ENCODE data around the gene NOL4L. TPM values are rescaled to one million over a fixed set of nuclear protein-coding genes. Genes with fewer than 3 reads are reported as not detected.

The NOL4L gene
- total RNA-seq, 4 donors from 2014 or later: 45.6 to 105 (median 85.9) TPM

- peaks cover 0 to 29% (median 14%) of the 10 kb centered on the region in 4 donors for H3K36me3 ChIP-seq
- H3K9me3 ChIP-seq: no peaks in the 10 kb centered on the region
- TF ChIP-seq CTCF (IDR thresholded peaks at IDR 0.05) (no peak), EP300 (IDR thresholded peaks at IDR 0.05; ENCODE audit: low read depth) (no peak), POLR2AphosphoS5 (IDR thresholded peaks at IDR 0.05) (no peak), POLR2A (IDR thresholded peaks at IDR 0.05) (no peak)
- intact Hi-C loops (cut with DNase I; ENCODE audit: low total_unique reads) (no loop called here), in situ Hi-C loops (cut with MboI; ENCODE audit: low pct_ligation_motif_present in 1 of 4, low pct_unique_long_range_greater_than_20kb in 1 of 4, low sequenced_read_pairs in 3 of 4) (no loop called here)
- no peak overlapping the region for H3K27ac ChIP-seq
- H3K4me1 ChIP-seq: peaks cover 5 to 23% (median 13%) of the 10 kb centered on the region in 4 donors
- WGBS, 2 donors (ENCODE audit: low coverage in 1 of 2): 81% methylated on average over 12 of the region's 12 CpGs; no CpG with 5 or more reads in 1 of the 2 donors
- H3K27me3 ChIP-seq: no peaks in the 10 kb centered on the region
- DNase-seq: no peak
- H3K4me3 ChIP-seq: no peak overlapping the region
These were observed 129.8 kb downstream of the NOL4L start for GRCh38 chr20:32455171-32455900.

DNA sequence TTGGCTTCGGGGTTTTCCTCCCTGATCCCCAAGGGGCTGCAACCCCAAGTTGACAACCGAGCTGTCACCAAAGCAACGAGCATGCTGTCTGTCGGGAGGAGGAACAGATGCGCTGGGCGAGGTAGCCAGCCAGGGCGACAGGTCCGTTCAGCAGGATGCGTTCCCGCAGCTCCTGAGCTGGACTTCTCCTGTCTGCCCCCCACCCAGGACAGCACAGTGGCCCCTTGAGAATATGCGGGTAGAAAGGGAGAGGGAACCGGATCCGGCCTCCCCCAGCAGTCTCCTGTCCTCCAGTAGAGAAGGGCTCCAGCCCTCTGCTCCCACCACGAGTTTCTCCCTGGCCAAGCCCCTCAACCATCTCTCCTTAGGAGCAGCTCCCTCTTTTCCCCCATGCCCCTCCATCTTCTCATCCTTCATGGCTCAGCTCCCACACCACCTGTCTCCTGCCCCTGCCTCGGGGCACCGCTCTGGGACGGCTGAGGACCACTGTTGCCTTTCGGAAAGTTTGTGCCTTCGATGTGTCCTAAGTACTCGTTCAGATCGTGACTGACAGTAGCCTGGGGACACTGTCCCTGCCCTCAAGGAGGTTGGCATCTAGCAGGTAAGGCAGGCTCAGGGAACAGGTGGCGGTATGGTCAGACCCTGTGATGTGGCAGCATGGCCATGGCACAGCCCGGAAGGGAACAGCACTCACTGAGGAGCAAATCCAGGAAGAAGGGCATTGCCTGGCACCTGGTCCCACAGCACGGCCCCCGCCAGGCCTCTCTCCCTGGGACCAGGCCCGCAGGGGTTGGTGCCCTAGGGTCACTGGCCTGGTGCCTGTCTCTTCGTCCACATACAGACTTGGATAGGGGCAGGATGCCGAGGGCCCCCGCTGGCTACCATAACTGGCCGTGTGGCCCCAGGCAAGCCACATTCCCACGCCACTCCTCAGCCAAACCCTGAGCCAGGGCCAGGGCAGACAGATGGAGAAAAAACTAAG lies 130.7 kb downstream of the NOL4L start:
- 86% methylated on average over 26 of the region's 31 CpGs; no CpG with 5 or more reads in 1 of the 2 donors for WGBS, 2 donors (ENCODE audit: low coverage in 1 of 2)
- Histone ChIP-seq H3K4me1 (peaks cover 5 to 23% (median 13%) of the 10 kb centered on the region in 4 donors), H3K27ac (no peak overlapping the region), H3K9me3 (no peaks in the 10 kb centered on the region), H3K4me3 (no peak overlapping the region), H3K27me3 (no peaks in the 10 kb centered on the region), H3K36me3 (peaks cover 0 to 29% (median 14%) of the 10 kb centered on the region in 4 donors)
- no peak for DNase-seq
- intact Hi-C loops (cut with DNase I; ENCODE audit: low total_unique reads) (no loop called here), in situ Hi-C loops (cut with MboI; ENCODE audit: low pct_ligation_motif_present in 1 of 4, low pct_unique_long_range_greater_than_20kb in 1 of 4, low sequenced_read_pairs in 3 of 4) (no loop called here)
- TF ChIP-seq POLR2A (IDR thresholded peaks at IDR 0.05) (no peak), POLR2AphosphoS5 (IDR thresholded peaks at IDR 0.05) (no peak), CTCF (IDR thresholded peaks at IDR 0.05) (no peak), EP300 (IDR thresholded peaks at IDR 0.05; ENCODE audit: low read depth) (no peak)

GRCh38 chr20:32453467-32454163 lies 131.5 kb downstream of the NOL4L start:
- Histone ChIP-seq H3K4me3 (no peak overlapping the region), H3K27ac (no peak overlapping the region), H3K27me3 (no peaks in the 10 kb centered on the region), H3K9me3 (no peaks in the 10 kb centered on the region), H3K4me1 (peaks cover 10 to 27% (median 14%) of the 10 kb centered on the region in 4 donors), H3K36me3 (peaks cover 0 to 29% (median 14%) of the 10 kb centered on the region in 4 donors)
- 81 to 87% methylated on average over 5 to 20 of the region's 28 CpGs for WGBS, 2 donors (ENCODE audit: low coverage in 1 of 2)
- no peak for DNase-seq
- intact Hi-C loops (cut with DNase I; ENCODE audit: low total_unique reads) (no loop called here), in situ Hi-C loops (cut with MboI; ENCODE audit: low pct_ligation_motif_present in 1 of 4, low pct_unique_long_range_greater_than_20kb in 1 of 4, low sequenced_read_pairs in 3 of 4) (no loop called here)
- TF ChIP-seq POLR2A (IDR thresholded peaks at IDR 0.05) (no peak), CTCF (IDR thresholded peaks at IDR 0.05) (no peak), POLR2AphosphoS5 (IDR thresholded peaks at IDR 0.05) (no peak), EP300 (IDR thresholded peaks at IDR 0.05; ENCODE audit: low read depth) (no peak)
